LNCaP clone FGC (cell line): ENCODE results near the gene DDX51.

Source experiments
- DNase-seq: peaks from one replicate; pipeline ENCODE4 v3.0.0-alpha.2; 2011; ENCODE audit warnings: low read depth
- H3K4me3 ChIP-seq: 2 replicates; pipeline ENCODE4 v1.5.1; 2011; ENCODE audit warnings: mild to moderate bottlenecking, low read depth, low read length, control low read depth
- CTCF ChIP-seq: IDR thresholded peaks from 2 replicates; pipeline ENCODE4 v1.5.1; 2012; ENCODE audit warnings: mild to moderate bottlenecking; ENCODE audit not compliant: control insufficient read depth, insufficient read depth; ENCODE audit errors: extremely low read depth

Gene DDX51

DNA sequence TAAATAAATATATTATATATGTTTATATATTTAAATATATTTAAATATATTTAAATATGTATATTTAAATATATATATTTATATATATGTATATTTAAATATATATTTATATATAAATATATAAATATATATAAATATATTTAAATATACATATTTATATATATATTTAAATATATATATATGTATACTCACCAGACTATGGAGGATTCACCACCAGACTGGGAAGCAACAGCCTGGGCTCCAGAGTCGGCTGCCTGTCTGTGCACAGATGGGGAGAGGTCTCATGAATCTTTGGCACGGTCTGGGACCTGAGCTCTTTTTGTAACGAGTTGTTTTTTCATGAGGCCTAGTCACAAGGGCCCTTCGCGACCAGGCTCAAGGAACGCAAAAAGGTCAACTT, 21.5 kb upstream of the DDX51 start:
- H3K4me3 ChIP-seq, result no peak overlapping the region
- TF ChIP-seq CTCF, result no peak
- no peak for DNase-seq

- H3K4me3 ChIP-seq, result no peak overlapping the region
- TF ChIP-seq CTCF, result no peak
- DNase-seq, result no peak
Measured at GRCh38 chr12:132164426-132164825, 20.3 kb upstream of the DDX51 start.

GRCh38 chr12:132163911-132164288, 19.8 kb upstream of the DDX51 start:
- DNase-seq, result no peak
- TF ChIP-seq CTCF, result no peak

GRCh38 chr12:132163041-132163910, 19.2 kb upstream of the DDX51 start:
- no peak for DNase-seq
- H3K4me3 ChIP-seq, result no peak overlapping the region
- TF ChIP-seq CTCF, result no peak

More at GRCh38 chr12:132163911-132164288, 19.8 kb upstream of the DDX51 start:
- no peak overlapping the region for H3K4me3 ChIP-seq

- H3K4me3 ChIP-seq, result no peak overlapping the region
- DNase-seq, result no peak
Measured at GRCh38 chr12:132162508-132163031, 18.5 kb upstream of the DDX51 start.

GRCh38 chr12:132161796-132162507, 17.8 kb upstream of the DDX51 start:
- TF ChIP-seq CTCF, result no peak
- DNase-seq, result no peak
- H3K4me3 ChIP-seq, result no peak overlapping the region

More at GRCh38 chr12:132162508-132163031, 18.5 kb upstream of the DDX51 start:
- no peak for TF ChIP-seq CTCF
